ENCODE measurements around the gene RNF4.
A peak's percentile ranks its signal among the peaks of the same experiment; 100 is the strongest.

The RNF4 gene

DNA sequence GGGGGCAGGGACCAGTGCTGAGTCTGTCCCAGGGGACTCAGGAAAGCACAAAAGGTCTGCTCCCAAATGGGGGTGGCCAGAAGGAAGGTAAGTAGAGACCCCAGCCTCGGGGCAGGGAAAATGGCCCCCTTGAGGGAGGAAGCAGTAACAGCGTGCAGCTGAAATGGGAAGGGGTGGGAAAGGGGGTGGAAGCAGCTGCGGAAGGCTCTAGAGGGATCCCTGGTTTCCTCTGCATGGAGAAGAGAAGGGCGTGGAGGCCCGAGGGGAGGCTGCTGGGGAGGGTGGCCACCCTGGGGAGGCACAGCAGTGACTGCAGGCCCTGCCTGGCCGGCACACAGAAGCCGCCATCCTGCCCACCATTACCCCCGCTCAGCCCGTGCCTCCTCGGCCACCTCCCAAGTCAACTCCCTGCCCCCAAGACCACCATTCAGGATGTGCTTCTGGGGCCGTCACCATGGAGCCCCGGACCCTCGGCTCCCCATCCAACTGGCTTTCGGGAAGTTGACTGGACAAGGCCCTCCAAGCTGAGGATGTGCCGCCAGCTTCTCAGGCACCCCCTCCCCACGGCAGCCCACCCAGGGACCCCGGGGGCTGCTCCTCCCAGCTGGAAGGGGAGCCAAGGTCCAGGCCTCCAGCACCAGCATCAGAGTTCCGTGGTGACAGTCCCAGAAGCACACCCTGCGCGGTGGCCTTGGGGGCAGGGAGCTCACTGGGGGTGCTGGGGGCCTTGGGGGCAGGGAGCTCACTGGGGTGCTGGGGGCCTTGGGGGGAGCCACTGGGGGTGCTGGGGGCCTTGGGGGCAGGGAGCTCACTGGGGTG lies 26.5 kb upstream of the RNF4 start:
- peak; percentile 31; the same call in 2 of the 3 replicates for ATAC-seq
- no peak for TF ChIP-seq OSR1 (CRISPR knock-in tag; IDR thresholded peaks at IDR 0.05)

DNA sequence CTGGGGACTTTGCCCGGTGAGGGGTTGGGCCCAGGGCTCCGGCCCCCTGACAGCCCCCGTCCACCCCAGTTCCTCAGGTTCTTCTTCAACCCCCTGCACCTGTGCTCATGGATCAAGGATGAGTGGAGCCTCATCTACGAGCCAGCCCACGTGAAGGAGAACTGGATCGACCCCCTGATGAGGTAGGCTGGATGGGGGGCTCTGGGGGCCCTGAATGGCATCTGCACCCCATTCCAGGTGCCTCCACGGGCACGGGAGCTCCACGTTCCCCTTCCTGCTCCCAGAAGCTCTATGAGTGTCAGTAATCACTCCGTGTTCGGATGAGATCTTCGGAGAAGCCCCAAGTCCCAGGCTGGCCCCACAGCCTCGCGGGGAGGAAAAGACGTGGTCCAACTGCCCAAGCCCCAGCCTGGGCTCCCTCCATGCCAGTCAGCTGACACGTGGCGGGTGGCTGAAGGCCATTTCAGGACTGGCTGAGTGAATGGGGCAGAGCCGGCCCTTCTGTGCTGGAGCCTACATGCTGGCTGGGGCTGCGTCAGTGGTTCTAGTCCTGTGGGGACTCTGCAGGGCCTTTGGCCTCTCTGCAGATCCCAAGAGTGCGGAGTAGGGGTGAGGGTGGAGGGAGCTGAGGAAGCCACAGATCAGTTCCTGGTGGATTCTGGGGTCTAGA lies 25.7 kb upstream of the RNF4 start:
- no peak for TF ChIP-seq ZC3H10 (CRISPR knock-in tag; IDR thresholded peaks at IDR 0.05)
- TF ChIP-seq TCF4 (CRISPR knock-in tag; IDR thresholded peaks at IDR 0.05; ENCODE audit: borderline replicate concordance), result no peak
- TF ChIP-seq ZNF565 (CRISPR knock-in tag; conservative IDR thresholded peaks at IDR 0.05; ENCODE audit: low read depth), result no peak
- TF ChIP-seq, protein P1, sequence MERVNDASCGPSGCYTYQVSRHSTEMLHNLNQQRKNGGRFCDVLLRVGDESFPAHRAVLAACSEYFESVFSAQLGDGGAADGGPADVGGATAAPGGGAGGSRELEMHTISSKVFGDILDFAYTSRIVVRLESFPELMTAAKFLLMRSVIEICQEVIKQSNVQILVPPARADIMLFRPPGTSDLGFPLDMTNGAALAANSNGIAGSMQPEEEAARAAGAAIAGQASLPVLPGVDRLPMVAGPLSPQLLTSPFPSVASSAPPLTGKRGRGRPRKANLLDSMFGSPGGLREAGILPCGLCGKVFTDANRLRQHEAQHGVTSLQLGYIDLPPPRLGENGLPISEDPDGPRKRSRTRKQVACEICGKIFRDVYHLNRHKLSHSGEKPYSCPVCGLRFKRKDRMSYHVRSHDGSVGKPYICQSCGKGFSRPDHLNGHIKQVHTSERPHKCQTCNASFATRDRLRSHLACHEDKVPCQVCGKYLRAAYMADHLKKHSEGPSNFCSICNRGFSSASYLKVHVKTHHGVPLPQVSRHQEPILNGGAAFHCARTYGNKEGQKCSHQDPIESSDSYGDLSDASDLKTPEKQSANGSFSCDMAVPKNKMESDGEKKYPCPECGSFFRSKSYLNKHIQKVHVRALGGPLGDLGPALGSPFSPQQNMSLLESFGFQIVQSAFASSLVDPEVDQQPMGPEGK (CRISPR knock-in tag; IDR thresholded peaks at IDR 0.05; ENCODE audit: borderline replicate concordance), result no peak
- TF ChIP-seq, protein P2, sequence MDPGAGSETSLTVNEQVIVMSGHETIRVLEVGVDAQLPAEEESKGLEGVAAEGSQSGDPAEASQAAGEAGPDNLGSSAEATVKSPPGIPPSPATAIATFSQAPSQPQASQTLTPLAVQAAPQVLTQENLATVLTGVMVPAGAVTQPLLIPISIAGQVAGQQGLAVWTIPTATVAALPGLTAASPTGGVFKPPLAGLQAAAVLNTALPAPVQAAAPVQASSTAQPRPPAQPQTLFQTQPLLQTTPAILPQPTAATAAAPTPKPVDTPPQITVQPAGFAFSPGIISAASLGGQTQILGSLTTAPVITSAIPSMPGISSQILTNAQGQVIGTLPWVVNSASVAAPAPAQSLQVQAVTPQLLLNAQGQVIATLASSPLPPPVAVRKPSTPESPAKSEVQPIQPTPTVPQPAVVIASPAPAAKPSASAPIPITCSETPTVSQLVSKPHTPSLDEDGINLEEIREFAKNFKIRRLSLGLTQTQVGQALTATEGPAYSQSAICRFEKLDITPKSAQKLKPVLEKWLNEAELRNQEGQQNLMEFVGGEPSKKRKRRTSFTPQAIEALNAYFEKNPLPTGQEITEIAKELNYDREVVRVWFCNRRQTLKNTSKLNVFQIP (CRISPR knock-in tag; IDR thresholded peaks at IDR 0.05; ENCODE audit: borderline replicate concordance, low read depth), result no peak
- TF ChIP-seq ESRRG (CRISPR knock-in tag; IDR thresholded peaks at IDR 0.05), result no peak
- TF ChIP-seq, protein P3, sequence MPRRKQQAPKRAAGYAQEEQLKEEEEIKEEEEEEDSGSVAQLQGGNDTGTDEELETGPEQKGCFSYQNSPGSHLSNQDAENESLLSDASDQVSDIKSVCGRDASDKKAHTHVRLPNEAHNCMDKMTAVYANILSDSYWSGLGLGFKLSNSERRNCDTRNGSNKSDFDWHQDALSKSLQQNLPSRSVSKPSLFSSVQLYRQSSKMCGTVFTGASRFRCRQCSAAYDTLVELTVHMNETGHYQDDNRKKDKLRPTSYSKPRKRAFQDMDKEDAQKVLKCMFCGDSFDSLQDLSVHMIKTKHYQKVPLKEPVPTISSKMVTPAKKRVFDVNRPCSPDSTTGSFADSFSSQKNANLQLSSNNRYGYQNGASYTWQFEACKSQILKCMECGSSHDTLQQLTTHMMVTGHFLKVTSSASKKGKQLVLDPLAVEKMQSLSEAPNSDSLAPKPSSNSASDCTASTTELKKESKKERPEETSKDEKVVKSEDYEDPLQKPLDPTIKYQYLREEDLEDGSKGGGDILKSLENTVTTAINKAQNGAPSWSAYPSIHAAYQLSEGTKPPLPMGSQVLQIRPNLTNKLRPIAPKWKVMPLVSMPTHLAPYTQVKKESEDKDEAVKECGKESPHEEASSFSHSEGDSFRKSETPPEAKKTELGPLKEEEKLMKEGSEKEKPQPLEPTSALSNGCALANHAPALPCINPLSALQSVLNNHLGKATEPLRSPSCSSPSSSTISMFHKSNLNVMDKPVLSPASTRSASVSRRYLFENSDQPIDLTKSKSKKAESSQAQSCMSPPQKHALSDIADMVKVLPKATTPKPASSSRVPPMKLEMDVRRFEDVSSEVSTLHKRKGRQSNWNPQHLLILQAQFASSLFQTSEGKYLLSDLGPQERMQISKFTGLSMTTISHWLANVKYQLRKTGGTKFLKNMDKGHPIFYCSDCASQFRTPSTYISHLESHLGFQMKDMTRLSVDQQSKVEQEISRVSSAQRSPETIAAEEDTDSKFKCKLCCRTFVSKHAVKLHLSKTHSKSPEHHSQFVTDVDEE (CRISPR knock-in tag; IDR thresholded peaks at IDR 0.05), result no peak
- TF ChIP-seq BACH2 (CRISPR knock-in tag; IDR thresholded peaks at IDR 0.05; ENCODE audit: borderline replicate concordance), result no peak
- no peak for TF ChIP-seq RARB (CRISPR knock-in tag; IDR thresholded peaks at IDR 0.05)
- TF ChIP-seq, protein P4, sequence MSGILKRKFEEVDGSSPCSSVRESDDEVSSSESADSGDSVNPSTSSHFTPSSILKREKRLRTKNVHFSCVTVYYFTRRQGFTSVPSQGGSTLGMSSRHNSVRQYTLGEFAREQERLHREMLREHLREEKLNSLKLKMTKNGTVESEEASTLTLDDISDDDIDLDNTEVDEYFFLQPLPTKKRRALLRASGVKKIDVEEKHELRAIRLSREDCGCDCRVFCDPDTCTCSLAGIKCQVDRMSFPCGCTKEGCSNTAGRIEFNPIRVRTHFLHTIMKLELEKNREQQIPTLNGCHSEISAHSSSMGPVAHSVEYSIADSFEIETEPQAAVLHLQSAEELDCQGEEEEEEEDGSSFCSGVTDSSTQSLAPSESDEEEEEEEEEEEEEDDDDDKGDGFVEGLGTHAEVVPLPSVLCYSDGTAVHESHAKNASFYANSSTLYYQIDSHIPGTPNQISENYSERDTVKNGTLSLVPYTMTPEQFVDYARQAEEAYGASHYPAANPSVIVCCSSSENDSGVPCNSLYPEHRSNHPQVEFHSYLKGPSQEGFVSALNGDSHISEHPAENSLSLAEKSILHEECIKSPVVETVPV (CRISPR knock-in tag; IDR thresholded peaks at IDR 0.05), result no peak
- no peak for TF ChIP-seq OSR1 (CRISPR knock-in tag; IDR thresholded peaks at IDR 0.05)
- TF ChIP-seq, protein P5, sequence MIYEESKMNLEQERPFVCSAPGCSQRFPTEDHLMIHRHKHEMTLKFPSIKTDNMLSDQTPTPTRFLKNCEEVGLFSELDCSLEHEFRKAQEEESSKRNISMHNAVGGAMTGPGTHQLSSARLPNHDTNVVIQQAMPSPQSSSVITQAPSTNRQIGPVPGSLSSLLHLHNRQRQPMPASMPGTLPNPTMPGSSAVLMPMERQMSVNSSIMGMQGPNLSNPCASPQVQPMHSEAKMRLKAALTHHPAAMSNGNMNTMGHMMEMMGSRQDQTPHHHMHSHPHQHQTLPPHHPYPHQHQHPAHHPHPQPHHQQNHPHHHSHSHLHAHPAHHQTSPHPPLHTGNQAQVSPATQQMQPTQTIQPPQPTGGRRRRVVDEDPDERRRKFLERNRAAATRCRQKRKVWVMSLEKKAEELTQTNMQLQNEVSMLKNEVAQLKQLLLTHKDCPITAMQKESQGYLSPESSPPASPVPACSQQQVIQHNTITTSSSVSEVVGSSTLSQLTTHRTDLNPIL (CRISPR knock-in tag; IDR thresholded peaks at IDR 0.05; ENCODE audit: low read depth), result no peak
- TF ChIP-seq PPARA (CRISPR knock-in tag; IDR thresholded peaks at IDR 0.05; ENCODE audit: borderline replicate concordance), result no peak
- TF ChIP-seq ZFP30 (CRISPR knock-in tag; IDR thresholded peaks at IDR 0.05), result no peak
- no peak for TF ChIP-seq ZFP3 (CRISPR knock-in tag; IDR thresholded peaks at IDR 0.05)
- no peak for ATAC-seq

DNA sequence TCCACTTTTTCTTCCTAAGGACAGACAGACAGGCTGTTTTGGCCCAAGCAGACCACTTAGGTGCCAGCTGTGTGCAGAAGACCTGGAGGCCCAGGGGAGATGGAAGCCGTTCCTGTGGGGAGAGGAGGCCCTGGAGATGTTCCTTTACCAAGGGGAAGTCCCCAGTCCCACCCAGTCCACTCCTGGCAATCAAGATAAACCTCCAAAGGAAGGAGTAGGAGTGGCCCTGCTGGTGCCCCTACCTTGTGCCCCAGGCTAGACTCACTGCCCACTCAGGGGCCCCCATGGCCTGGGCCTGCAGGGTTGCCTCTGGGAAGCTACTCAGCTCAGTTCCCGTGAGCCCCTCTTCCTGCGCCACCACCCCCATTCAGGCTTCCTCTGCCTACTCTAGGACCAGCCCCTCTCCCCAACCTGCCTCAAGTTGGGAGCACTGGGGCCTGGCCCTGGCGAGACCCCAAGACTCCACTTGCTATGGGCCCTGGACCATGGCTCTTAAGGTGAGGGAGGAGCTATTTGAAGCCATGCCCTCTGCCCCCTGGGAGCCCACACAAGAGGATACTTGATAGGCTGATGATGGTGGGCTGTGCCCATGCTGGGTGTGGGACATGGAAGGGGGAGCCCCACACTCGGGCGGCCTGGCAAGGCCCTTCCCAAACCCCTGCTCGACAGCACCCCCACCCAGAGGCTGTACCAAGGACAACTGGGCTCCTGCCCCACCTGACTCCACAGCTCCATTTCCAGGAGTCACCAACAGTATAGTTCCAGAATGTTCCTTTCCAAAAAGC lies 24.8 kb upstream of the RNF4 start:
- TF ChIP-seq TOX (CRISPR knock-in tag; IDR thresholded peaks at IDR 0.05; ENCODE audit: borderline replicate concordance) (no peak), ISL1 (CRISPR knock-in tag; IDR thresholded peaks at IDR 0.05) (no peak), ESRRG (CRISPR knock-in tag; IDR thresholded peaks at IDR 0.05) (no peak), BACH2 (CRISPR knock-in tag; IDR thresholded peaks at IDR 0.05; ENCODE audit: borderline replicate concordance) (no peak), ZFP3 (CRISPR knock-in tag; IDR thresholded peaks at IDR 0.05) (no peak), OSR1 (CRISPR knock-in tag; IDR thresholded peaks at IDR 0.05) (no peak), PPARA (CRISPR knock-in tag; IDR thresholded peaks at IDR 0.05; ENCODE audit: borderline replicate concordance) (no peak), CSDC2 (CRISPR knock-in tag; IDR thresholded peaks at IDR 0.05) (no peak), ZNF8 (CRISPR knock-in tag; IDR thresholded peaks at IDR 0.05) (no peak)
- TF ChIP-seq, protein P3 (CRISPR knock-in tag; IDR thresholded peaks at IDR 0.05), result no peak
- ATAC-seq, result no peak

Measured in SK-N-SH treated with all-trans-retinoic acid at 6 μM for 48 hours (cell line).